Lung (tissue), 12 donors: ENCODE measurements around the gene TEAD1. TPM values are rescaled to one million over a fixed set of nuclear protein-coding genes. Genes with fewer than 3 reads are reported as not detected.

Source experiments
- ATAC-seq: fragments of 200-7000 bp; cut with Tn5 transposase; one replicate; pipeline ENCODE4 v1.9.1; 2020; ENCODE audit warnings: moderate number of reproducible peaks; ENCODE audit not compliant: insufficient read depth, low FRiP score
- DNase-seq, 3 donors: peaks; one replicate each; pipeline ENCODE4 v3.0.0-alpha.2; 2013 to 2017
- H3K27ac ChIP-seq, 2 donors: one replicate each; pipeline ENCODE4 v1.5.1; 2013; ENCODE audit warnings: mild to moderate bottlenecking in 2 of 2, moderate library complexity in 2 of 2, control low read depth in 1 of 2, inconsistent platforms in 1 of 2, low read depth in 1 of 2, low read length in 1 of 2
- H3K27me3 ChIP-seq, 3 donors: one replicate each; pipeline ENCODE4 v1.5.1; 2013; ENCODE audit warnings: low read length in 2 of 3; ENCODE audit not compliant: control insufficient read depth in 3 of 3, insufficient read depth in 3 of 3
- H3K36me3 ChIP-seq, 4 donors: one replicate each; pipeline ENCODE4 v1.5.1; 2013; ENCODE audit warnings: low read length in 4 of 4, mild to moderate bottlenecking in 1 of 4, moderate library complexity in 1 of 4; ENCODE audit not compliant: control insufficient read depth in 4 of 4, insufficient read depth in 4 of 4
- H3K4me1 ChIP-seq, 5 donors: one replicate each; pipeline ENCODE4 v1.5.1; 2013; ENCODE audit warnings: low read length in 5 of 5, mild to moderate bottlenecking in 2 of 5, moderate library complexity in 1 of 5; ENCODE audit not compliant: control insufficient read depth in 5 of 5, insufficient read depth in 5 of 5
- H3K4me3 ChIP-seq: one replicate; pipeline ENCODE4 v1.5.1; 2013; ENCODE audit warnings: mild to moderate bottlenecking, control low read depth, moderate library complexity
- H3K9ac ChIP-seq, 2 donors: one replicate each; pipeline ENCODE4 v1.5.1; 2013; ENCODE audit warnings: low read length in 2 of 2, control low read depth in 1 of 2; ENCODE audit not compliant: insufficient read depth in 1 of 2
- H3K9me3 ChIP-seq, 4 donors: one replicate each; pipeline ENCODE4 v1.5.1; 2013; ENCODE audit warnings: low read length in 3 of 4, mild to moderate bottlenecking in 1 of 4, moderate library complexity in 1 of 4; ENCODE audit not compliant: control insufficient read depth in 4 of 4, insufficient read depth in 3 of 4
- CTCF ChIP-seq: IDR thresholded peaks from 2 replicates; pipeline ENCODE4 v1.5.1; 2012; ENCODE audit warnings: mild to moderate bottlenecking; ENCODE audit errors: control extremely low read depth, extremely low read depth
- WGBS, 2 donors: extraction: QIAGEN DNeasy Blood & Tissue Kit; methylation state at CpG; one replicate each; pipeline ENCODE4 v1.1.7; 2013; 5-methylcytosine and 5-hydroxymethylcytosine counted together
- polyA plus RNA-seq, 2 donors: library from polyadenylated mRNA; stranded (reverse); fragments of 200-250 nt; gene quantifications; one replicate each; pipeline ENCODE4 v1.2.1, GENCODE V29; 2013
- total RNA-seq, 2 donors: library from RNA; depleted of rRNA in 1 of 2; stranded (reverse); fragments of >200 nt in 1 of 2; gene quantifications; one replicate each; pipeline ENCODE4 v1.2.1, GENCODE V29; 2014 to 2021
- donor health status: control.
- donor health status: control.
- donor health status: Bipolar disorder and iron deficiency.
- donor health status: healthy.
- donor health status: DM: yes; HTN: yes; CAD: no.

The TEAD1 gene
- total and polyA plus RNA-seq, 4 donors = 7.7 to 141 (median 38.8) TPM

- no peaks in the 10 kb centered on the region for H3K27me3 ChIP-seq
- H3K4me3 ChIP-seq = no peak overlapping the region
- ATAC-seq (no peak), DNase-seq (no peak)
- no peaks in the 10 kb centered on the region for H3K36me3 ChIP-seq
- no peak overlapping the region for H3K9ac ChIP-seq
- WGBS, 2 donors = 92 to 93% methylated on average over 4 of the region's 4 CpGs
- H3K9me3 ChIP-seq = no peaks in the 10 kb centered on the region
- peaks cover 22 to 51% (median 27%) of the 10 kb centered on the region in 5 donors for H3K4me1 ChIP-seq
- peak overlapping the region; percentile 33 to 39 for H3K27ac ChIP-seq
- no peak for TF ChIP-seq CTCF
Measured at GRCh38 chr11:12818333-12819015, 144.3 kb downstream of the TEAD1 start.

- peaks cover 0 to 3% (median under 1%) of the 10 kb centered on the region in 4 donors for H3K9me3 ChIP-seq
- TF ChIP-seq CTCF = no peak
- ATAC-seq = no peak
- H3K4me3 ChIP-seq = no peak overlapping the region
- no peaks in the 10 kb centered on the region for H3K36me3 ChIP-seq
- H3K27ac ChIP-seq = no peak overlapping the region
- WGBS, 2 donors = 86 to 90% methylated on average over 4 of the region's 4 CpGs
- peaks cover 0 to 32% (median 12%) of the 10 kb centered on the region in 5 donors for H3K4me1 ChIP-seq
- no peak for DNase-seq
- no peaks in the 10 kb centered on the region for H3K27me3 ChIP-seq
- H3K9ac ChIP-seq = no peak overlapping the region
Measured at GRCh38 chr11:12822392-12823022, 148.3 kb downstream of the TEAD1 start.

- peaks cover 6 to 33% (median 13%) of the 10 kb centered on the region in 5 donors for H3K4me1 ChIP-seq
- H3K4me3 ChIP-seq = no peak overlapping the region
- H3K36me3 ChIP-seq = no peaks in the 10 kb centered on the region
- WGBS, 2 donors = 26 to 35% methylated on average over 10 of the region's 10 CpGs
- no peak for TF ChIP-seq CTCF
- DNase-seq (no peak), ATAC-seq (no peak)
- H3K27ac ChIP-seq = peak overlapping the region; percentile 38 to 70
- no peaks in the 10 kb centered on the region for H3K27me3 ChIP-seq
- H3K9ac ChIP-seq = no peak overlapping the region
- peaks cover 0 to 3% (median under 1%) of the 10 kb centered on the region in 4 donors for H3K9me3 ChIP-seq
Measured at GRCh38 chr11:12824281-12825041, 150.2 kb downstream of the TEAD1 start.
